DND-41 (cell line): ENCODE results near the gene ARHGDIB.

ENCODE experiments used
- ATAC-seq: fragments of 200-7000 bp; cut with Tn5 transposase; 3 replicates; pipeline ENCODE4 v1.9.1; 2021; ENCODE audit warnings: low read depth; ENCODE audit not compliant: insufficient read depth
- DNase-seq: peaks from one replicate; pipeline ENCODE4 v3.0.0-alpha.2; 2020
- H2AFZ ChIP-seq: 2 replicates; pipeline ENCODE4 v1.6.0; 2012; ENCODE audit warnings: low read depth, low read length
- H3K27ac ChIP-seq: 2 replicates; pipeline ENCODE4 v1.5.1; 2012; ENCODE audit warnings: low read length, inconsistent platforms
- H3K27me3 ChIP-seq: fragments of 200-600 bp; sonication (generic); 2 replicates; pipeline ENCODE4 v1.6.0; 2012; ENCODE audit warnings: low read length, mild to moderate bottlenecking, inconsistent platforms; ENCODE audit not compliant: insufficient read depth, poor library complexity
- H3K36me3 ChIP-seq: 2 replicates; pipeline ENCODE4 v1.5.1; 2012; ENCODE audit warnings: low read length, inconsistent platforms; ENCODE audit not compliant: insufficient read depth
- H3K4me1 ChIP-seq: 2 replicates; pipeline ENCODE4 v1.5.1; 2012; ENCODE audit warnings: mild to moderate bottlenecking, low read length; ENCODE audit not compliant: insufficient read depth
- H3K4me2 ChIP-seq: 2 replicates; pipeline ENCODE4 v1.6.0; 2012; ENCODE audit warnings: mild to moderate bottlenecking, moderate library complexity, low read length, inconsistent platforms; ENCODE audit not compliant: insufficient read depth
- H3K4me3 ChIP-seq, 2 experiments: fragments of 200-600 bp in 1 of 2; shearing (Covaris generic) in 1 of 2; 2 replicates each; pipeline ENCODE4 v1.5.1; 2012 to 2016; ENCODE audit warnings: inconsistent platforms in 2 of 2, low read length in 2 of 2, mild to moderate bottlenecking in 2 of 2, low read depth in 1 of 2, moderate library complexity in 1 of 2
- H3K79me2 ChIP-seq: 2 replicates; pipeline ENCODE4 v1.6.0; 2012; ENCODE audit warnings: low read length, inconsistent platforms; ENCODE audit not compliant: insufficient read depth
- H3K9ac ChIP-seq: 2 replicates; pipeline ENCODE4 v1.6.0; 2012; ENCODE audit warnings: low read depth, mild to moderate bottlenecking, inconsistent platforms, low read length, moderate library complexity
- H3K9me3 ChIP-seq: 2 replicates; pipeline ENCODE4 v1.5.1; 2012; ENCODE audit warnings: low read length, moderate library complexity, mild to moderate bottlenecking, inconsistent platforms; ENCODE audit not compliant: insufficient read depth, severe bottlenecking
- H4K20me1 ChIP-seq: 2 replicates; pipeline ENCODE4 v1.6.0; 2012; ENCODE audit warnings: low read length; ENCODE audit not compliant: insufficient read depth
- CTCF ChIP-seq: IDR thresholded peaks from 2 replicates; pipeline ENCODE4 v1.5.1; 2012; ENCODE audit warnings: borderline replicate concordance, low read length, moderate library complexity, mild to moderate bottlenecking; ENCODE audit not compliant: poor library complexity, severe bottlenecking; ENCODE audit errors: extremely low read depth
- EZH2 ChIP-seq: IDR thresholded peaks from 3 replicates; pipeline ENCODE4 v1.6.1; 2012; ENCODE audit warnings: borderline replicate concordance, low read depth, mild to moderate bottlenecking, moderate library complexity, low read length, inconsistent platforms; ENCODE audit not compliant: severe bottlenecking

Gene ARHGDIB

DNA sequence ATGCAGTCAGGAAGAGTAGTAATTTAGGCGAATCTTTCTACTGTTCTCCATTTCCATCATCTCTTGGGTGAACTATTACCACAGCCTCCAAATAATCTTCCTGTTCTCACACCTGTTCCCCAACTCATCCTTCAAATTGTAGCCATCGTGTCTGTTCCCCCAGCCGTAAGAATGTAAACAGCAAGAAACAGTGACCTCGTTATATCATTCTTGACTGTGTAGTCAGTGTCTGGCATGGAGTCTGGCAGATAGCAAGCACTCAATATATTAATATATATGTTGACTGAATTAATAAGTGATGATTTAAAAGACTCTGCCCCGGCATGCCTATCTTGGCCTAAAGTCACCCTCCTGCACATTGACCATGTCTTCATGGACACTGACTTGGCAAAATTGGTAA lies 31.7 kb upstream of the ARHGDIB start:
- DNase-seq (no peak), ATAC-seq (0 out of 3 replicates have a peak, but pooled peaks have one; percentile 30)
- H3K9ac ChIP-seq: no peak overlapping the region
- H3K4me1 ChIP-seq: peaks cover 20% of the 10 kb centered on the region
- H3K4me3 ChIP-seq: no peak overlapping the region
- no peak overlapping the region for H3K4me2 ChIP-seq
- no peaks in the 10 kb centered on the region for H3K79me2 ChIP-seq
- no peaks in the 10 kb centered on the region for H3K36me3 ChIP-seq
- no peak overlapping the region; the same call in 1 of the 2 replicates for H3K27ac ChIP-seq
- no peak overlapping the region for H2AFZ ChIP-seq
- H3K27me3 ChIP-seq: no peaks in the 10 kb centered on the region
- H3K9me3 ChIP-seq: no peaks in the 10 kb centered on the region
- TF ChIP-seq CTCF: no peak
- TF ChIP-seq EZH2: no peak
- no peaks in the 10 kb centered on the region for H4K20me1 ChIP-seq

DNA sequence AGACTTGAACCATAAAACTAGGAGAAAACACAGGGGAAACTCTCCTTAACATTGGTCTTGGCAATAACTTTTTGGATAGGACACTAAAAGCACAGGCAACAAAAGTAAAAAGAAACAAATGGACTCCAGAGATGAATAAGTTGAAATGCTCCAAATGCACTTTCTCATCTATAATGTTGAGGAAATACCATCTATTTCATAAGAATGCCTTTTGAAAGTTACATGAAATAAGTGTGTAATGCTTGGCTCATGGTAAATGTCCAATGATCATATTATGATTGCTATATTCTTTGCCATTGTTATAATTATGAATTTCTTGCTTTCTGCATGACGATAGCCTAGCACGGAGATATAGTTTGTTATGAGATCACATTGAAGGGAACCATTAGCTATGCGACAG lies 31.3 kb upstream of the ARHGDIB start:
- DNase-seq (no peak), ATAC-seq (no peak)
- Histone ChIP-seq H3K9me3 (no peaks in the 10 kb centered on the region), H3K27ac (no peak overlapping the region), H3K4me1 (peaks cover 20% of the 10 kb centered on the region), H3K36me3 (no peaks in the 10 kb centered on the region), H3K9ac (no peak overlapping the region), H3K4me2 (no peak overlapping the region), H3K79me2 (no peaks in the 10 kb centered on the region), H3K27me3 (no peaks in the 10 kb centered on the region), H4K20me1 (no peaks in the 10 kb centered on the region), H2AFZ (no peak overlapping the region), H3K4me3 (no peak overlapping the region)
- TF ChIP-seq EZH2 (no peak), CTCF (no peak)

- H3K27me3 ChIP-seq: no peaks in the 10 kb centered on the region
- H3K36me3 ChIP-seq: no peaks in the 10 kb centered on the region
- H3K27ac ChIP-seq: no peak overlapping the region
- TF ChIP-seq EZH2: no peak
- TF ChIP-seq CTCF: no peak
- H3K79me2 ChIP-seq: no peaks in the 10 kb centered on the region
- no peaks in the 10 kb centered on the region for H3K9me3 ChIP-seq
- no peak overlapping the region for H2AFZ ChIP-seq
- H3K4me3 ChIP-seq: no peak overlapping the region
- H3K4me2 ChIP-seq: no peak overlapping the region
- no peaks in the 10 kb centered on the region for H4K20me1 ChIP-seq
- no peak for DNase-seq
- H3K9ac ChIP-seq: no peak overlapping the region
- no peak for ATAC-seq
- H3K4me1 ChIP-seq: peaks cover 20% of the 10 kb centered on the region
Measured at GRCh38 chr12:14991069-14991468, 29.7 kb upstream of the ARHGDIB start.

DNA sequence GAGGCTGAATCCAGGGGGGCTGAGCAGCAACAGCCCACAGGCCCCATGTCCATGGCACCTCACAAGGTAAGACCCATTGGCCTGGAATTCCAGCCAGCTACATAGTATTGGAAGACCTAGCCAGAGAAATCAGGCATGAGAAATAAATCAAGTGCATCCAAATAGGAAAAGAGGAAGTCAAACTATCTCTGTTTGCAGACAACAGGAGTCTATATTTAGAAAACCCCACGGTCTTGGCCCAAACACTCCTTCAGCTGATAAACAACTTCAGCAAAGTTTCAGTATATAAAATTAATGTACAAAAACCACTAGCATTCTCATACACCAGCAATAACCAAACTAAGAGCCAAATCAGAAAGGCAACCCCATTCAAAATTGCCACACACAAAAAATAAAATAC lies 28.4 kb upstream of the ARHGDIB start:
- H3K4me3 ChIP-seq: no peak overlapping the region
- no peak overlapping the region for H3K27ac ChIP-seq
- H4K20me1 ChIP-seq: no peaks in the 10 kb centered on the region
- H3K4me1 ChIP-seq: peaks cover 12% of the 10 kb centered on the region
- no peak overlapping the region for H3K4me2 ChIP-seq
- no peaks in the 10 kb centered on the region for H3K36me3 ChIP-seq
- no peaks in the 10 kb centered on the region for H3K9me3 ChIP-seq
- TF ChIP-seq CTCF: no peak
- no peak for TF ChIP-seq EZH2
- DNase-seq (no peak), ATAC-seq (no peak)
- no peaks in the 10 kb centered on the region for H3K27me3 ChIP-seq
- no peak overlapping the region for H2AFZ ChIP-seq
- no peak overlapping the region for H3K9ac ChIP-seq
- H3K79me2 ChIP-seq: no peaks in the 10 kb centered on the region
